Anterior cingulate cortex (tissue), 58 donors: ENCODE data around the gene C1orf210.

Source experiments
- DNase-seq, 58 donors: peaks; one replicate each; lab custom pipeline; 2025; lab: John Stamatoyannopoulos, UW

C1orf210 gene

DNA sequence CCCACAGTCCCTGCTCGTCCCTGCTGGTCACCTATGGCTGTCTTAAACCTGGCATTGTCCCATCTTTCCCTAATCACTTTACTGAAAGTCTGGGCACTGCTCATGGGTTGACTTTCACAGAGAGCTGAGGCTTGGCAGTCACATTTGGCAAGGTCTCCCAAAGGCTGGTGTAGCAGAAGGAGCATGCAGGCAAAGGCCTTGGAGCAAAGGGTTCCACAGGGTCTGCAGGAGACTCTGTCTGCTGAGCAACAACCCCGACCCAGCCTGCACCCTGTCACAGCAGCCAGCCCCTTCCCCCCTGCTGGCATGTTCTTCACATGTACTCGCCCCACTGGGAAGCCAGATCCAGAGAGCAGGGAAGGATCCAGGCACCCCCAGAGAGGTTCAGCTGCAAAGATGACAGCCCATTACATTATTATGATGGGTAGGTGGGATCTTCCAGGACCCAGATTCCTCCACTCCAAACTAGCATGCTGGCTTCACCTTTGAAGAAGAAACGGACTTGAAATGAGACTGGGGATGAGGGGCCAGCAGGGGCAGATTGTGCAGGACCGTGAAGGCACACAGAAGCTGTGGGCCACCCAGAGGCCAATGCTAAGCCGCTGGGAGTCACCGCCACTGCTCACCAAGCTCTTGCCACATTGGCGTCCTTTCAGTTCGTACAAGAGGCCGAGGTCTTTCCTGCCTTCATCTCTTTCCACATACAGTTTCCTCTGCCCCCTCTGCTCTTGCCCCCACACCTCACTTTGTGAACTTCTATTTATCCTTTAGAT is 29.8 kb downstream of the C1orf210 start:
- DNase-seq = no peak

DNA sequence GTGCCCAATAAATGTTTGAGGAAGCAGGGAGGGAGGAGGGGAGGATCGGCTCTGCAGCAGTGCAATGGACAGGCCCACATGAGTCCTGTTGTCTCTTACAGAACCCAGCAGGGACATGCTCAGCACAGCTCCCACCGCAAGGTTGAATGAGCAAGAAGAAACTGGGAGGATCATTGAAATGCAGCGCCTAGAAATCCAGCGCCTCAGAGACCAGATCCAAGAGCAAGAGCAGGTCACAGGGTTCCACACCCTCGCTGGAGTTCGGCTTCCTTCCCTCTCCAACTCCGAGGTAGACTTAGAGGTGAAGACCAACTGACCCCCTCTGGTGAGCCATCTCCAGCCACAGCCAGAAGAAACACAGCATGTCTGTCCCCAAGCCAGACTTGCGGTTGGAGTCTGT is 31.5 kb downstream of the C1orf210 start:
- DNase-seq = no peak

- DNase-seq = no peak
Measured at GRCh38 chr1:43253173-43253572, 32.2 kb downstream of the C1orf210 start.

DNA sequence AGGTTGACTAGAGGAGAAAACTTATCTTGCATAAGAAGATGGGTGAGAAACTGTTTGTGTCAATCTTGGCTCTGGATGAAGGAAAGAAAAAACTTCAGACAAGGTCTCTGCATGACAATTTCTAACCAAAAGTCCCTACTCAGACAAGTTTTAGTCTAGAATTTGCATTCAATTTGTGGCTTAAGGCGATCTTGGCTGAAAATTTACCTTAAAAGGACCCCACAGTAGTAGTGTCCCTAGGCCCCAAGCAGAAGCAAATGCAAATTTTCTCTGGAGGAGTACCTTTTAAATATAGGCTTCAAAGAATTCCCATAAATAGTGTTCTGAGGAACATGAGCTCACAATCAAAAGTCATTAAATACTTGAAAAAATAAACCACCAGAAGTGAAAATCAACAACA is 33.2 kb downstream of the C1orf210 start:
- no peak for DNase-seq

- no peak for DNase-seq
Measured at GRCh38 chr1:43251024-43251423, 34.4 kb downstream of the C1orf210 start.

DNA sequence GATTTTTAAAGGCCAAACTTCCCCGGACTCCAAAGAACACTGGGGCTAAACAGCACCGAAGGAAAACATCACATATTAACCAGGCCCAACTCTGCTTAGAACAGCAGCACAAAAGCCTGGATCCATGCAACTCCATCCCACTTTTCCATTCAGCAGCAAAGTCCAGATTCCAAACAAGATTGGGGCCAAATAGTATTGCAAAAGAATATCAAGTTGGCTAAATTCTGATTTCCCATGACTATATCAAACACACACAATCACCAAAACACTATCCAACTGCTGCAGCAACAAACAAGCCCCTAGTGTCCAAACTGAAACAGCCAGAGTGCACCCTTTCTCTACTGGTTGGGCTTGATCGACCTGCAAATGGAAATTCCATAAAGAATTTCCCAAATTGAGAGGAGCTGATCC is 35.0 kb downstream of the C1orf210 start:
- no peak for DNase-seq

- DNase-seq = no peak
Measured at GRCh38 chr1:43247256-43247921, 38.0 kb downstream of the C1orf210 start.

GRCh38 chr1:43246466-43247213 is 38.7 kb downstream of the C1orf210 start:
- DNase-seq = no peak

- no peak for DNase-seq
Measured at GRCh38 chr1:43243299-43243698, 42.1 kb downstream of the C1orf210 start.

GRCh38 chr1:43241413-43241836 is 44.0 kb downstream of the C1orf210 start:
- no peak for DNase-seq

- DNase-seq = no peak
Measured at GRCh38 chr1:43239484-43239883, 45.9 kb downstream of the C1orf210 start.

- no peak for DNase-seq
Measured at GRCh38 chr1:43238991-43239469, 46.4 kb downstream of the C1orf210 start.

- peak in 49 of 58 donors; percentile 11 to 80 (median 51) for DNase-seq
Measured at GRCh38 chr1:43238085-43238484, 47.3 kb downstream of the C1orf210 start.

- DNase-seq = no peak
Measured at GRCh38 chr1:43237121-43237520, 48.3 kb downstream of the C1orf210 start.

DNA sequence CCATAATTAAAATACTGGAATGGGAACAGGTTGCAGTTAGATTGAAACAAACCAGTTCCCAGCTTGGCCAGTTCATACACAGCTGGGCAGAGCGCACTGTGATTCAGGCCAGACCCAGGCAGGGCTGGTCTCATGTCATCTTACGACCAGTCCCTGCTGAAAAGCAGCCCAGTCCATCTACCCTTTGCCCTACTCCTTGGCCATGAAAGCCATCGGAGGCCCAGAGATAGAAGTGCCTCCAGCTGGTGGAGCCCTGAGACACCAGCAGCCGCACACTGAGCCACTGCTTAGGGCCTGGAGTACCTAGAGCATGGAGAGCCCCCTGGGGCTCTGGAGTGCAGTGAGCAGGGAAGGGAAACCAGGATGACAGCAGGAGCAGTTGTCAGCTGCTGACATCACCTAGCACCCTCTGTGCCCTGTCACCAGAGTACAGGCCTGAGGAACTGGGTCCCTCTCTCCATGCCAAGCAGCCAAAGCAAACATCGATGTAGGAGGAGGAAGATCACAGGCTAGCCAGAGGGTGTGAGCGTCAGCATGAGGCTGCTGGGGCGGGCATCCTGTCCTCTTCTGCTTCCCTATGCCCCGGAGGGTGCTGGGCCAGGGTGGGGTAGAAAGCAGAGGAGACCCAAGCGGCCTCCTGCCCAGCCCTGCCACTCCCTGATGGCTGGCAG is 49.8 kb downstream of the C1orf210 start:
- peak in 1 of 58 donors; percentile 6 for DNase-seq

DNA sequence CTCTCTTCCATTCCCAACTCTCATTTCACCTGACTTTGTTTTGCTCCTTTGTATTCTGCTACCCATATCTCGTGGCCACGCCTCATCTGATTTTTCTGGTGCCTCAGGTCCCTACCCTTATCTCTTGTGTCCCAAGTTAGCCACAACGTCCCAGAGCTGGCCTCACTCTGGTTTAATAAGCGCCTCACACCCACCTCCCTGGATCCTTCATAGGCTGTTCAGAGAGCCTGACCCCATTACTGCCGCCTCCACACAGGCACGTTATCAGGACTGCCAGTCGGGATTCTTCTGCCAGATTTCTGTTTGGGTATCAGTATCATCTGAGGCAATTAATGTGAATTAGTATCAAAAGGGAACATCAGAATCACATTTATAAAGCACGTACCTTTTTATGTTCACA is 50.3 kb downstream of the C1orf210 start:
- DNase-seq = no peak

- DNase-seq = no peak
Measured at GRCh38 chr1:43234267-43234666, 51.1 kb downstream of the C1orf210 start.

- DNase-seq = peak in 5 of 58 donors; percentile 9 to 42 (median 16)
Measured at GRCh38 chr1:43233631-43234030, 51.8 kb downstream of the C1orf210 start.

- peak in 28 of 58 donors; percentile 8 to 77 (median 40) for DNase-seq
Measured at GRCh38 chr1:43232482-43232881, 52.9 kb downstream of the C1orf210 start.

DNA sequence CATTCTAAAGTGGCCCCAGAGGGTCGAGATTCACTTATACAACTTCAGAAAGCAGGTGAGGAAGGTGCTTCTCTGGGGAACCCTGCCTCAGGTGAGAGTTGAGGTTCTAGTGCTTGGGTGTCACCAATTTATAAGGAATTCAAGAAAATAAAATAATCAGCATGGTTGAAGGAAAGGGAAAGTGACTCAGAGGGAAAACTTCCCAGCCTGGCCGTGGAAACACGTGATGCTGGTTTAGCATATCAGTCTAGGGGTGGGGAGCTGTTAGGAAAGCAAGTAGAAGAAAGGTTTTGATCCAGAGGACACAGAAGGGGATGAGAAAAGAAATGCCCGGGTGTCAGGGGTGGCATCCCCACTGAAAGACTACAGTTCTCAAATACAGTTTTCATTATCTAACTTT is 53.3 kb downstream of the C1orf210 start:
- no peak for DNase-seq
